Progenitor cell of endocrine pancreas (in vitro differentiated cells): Measurements from ENCODE around the gene MAPKAPK5. TPM values are rescaled to one million over a fixed set of nuclear protein-coding genes. Genes with fewer than 3 reads are reported as not detected.

Source experiments
- DNase-seq: peaks from one replicate; pipeline ENCODE4 v3.0.0; 2021; ENCODE audit warnings: low spot score; ENCODE audit not compliant: unreplicated experiment
- H3K27ac Mint-ChIP-seq: 2 replicates; pipeline ENCODE4 v1.8.0; 2021; ENCODE audit warnings: mild to moderate bottlenecking, moderate library complexity, mixed read lengths
- H3K27me3 Mint-ChIP-seq: 2 replicates; pipeline ENCODE4 v1.8.0; 2021; ENCODE audit warnings: mixed read lengths
- H3K36me3 Mint-ChIP-seq: 2 replicates; pipeline ENCODE4 v1.8.0; 2022; ENCODE audit warnings: mixed read lengths; ENCODE audit not compliant: insufficient read depth
- H3K4me1 Mint-ChIP-seq: 2 replicates; pipeline ENCODE4 v1.8.0; 2021; ENCODE audit warnings: low read depth, mixed read lengths
- H3K4me3 Mint-ChIP-seq: 2 replicates; pipeline ENCODE4 v1.8.0; 2021; ENCODE audit warnings: low read depth, mild to moderate bottlenecking, moderate library complexity, mixed read lengths
- H3K9me3 Mint-ChIP-seq: 2 replicates; pipeline ENCODE4 v1.8.0; 2021; ENCODE audit warnings: low read depth, mixed read lengths
- CTCF ChIP-seq: fragments of 200-600 bp; sonication (generic); IDR thresholded peaks from one replicate; pipeline ENCODE4 v1.5.0; 2021; ENCODE audit warnings: antibody characterized with exemption, mild to moderate bottlenecking; ENCODE audit not compliant: unreplicated experiment
- total RNA-seq: library from RNA; stranded (reverse); gene quantifications from 2 replicates; pipeline ENCODE4 v1.2.1, GENCODE V29; 2021

The MAPKAPK5 gene
- total RNA-seq, 1 donor from 2014 or later = 71.5 TPM

- Mint-ChIP-seq H3K36me3 (peaks cover 31% of the 10 kb centered on the region), H3K4me3 (no peak overlapping the region), H3K27ac (no peak overlapping the region), H3K4me1 (no peaks in the 10 kb centered on the region), H3K27me3 (no peaks in the 10 kb centered on the region), H3K9me3 (no peaks in the 10 kb centered on the region)
- no peak for TF ChIP-seq CTCF
- no peak for DNase-seq
These were observed 26.9 kb downstream of the MAPKAPK5 start for GRCh38 chr12:111868676-111869588.

GRCh38 chr12:111869671-111870070 lies 27.6 kb downstream of the MAPKAPK5 start:
- no peak for TF ChIP-seq CTCF
- no peak overlapping the region for H3K4me3 Mint-ChIP-seq
- no peaks in the 10 kb centered on the region for H3K4me1 Mint-ChIP-seq
- H3K36me3 Mint-ChIP-seq = peaks cover 31% of the 10 kb centered on the region
- no peaks in the 10 kb centered on the region for H3K27me3 Mint-ChIP-seq
- no peaks in the 10 kb centered on the region for H3K9me3 Mint-ChIP-seq
- H3K27ac Mint-ChIP-seq = no peak overlapping the region
- no peak for DNase-seq

GRCh38 chr12:111870216-111870615 lies 28.2 kb downstream of the MAPKAPK5 start:
- H3K4me1 Mint-ChIP-seq = no peaks in the 10 kb centered on the region
- no peaks in the 10 kb centered on the region for H3K27me3 Mint-ChIP-seq
- no peak for TF ChIP-seq CTCF
- DNase-seq = no peak
- H3K27ac Mint-ChIP-seq = no peak overlapping the region
- H3K9me3 Mint-ChIP-seq = no peaks in the 10 kb centered on the region
- H3K4me3 Mint-ChIP-seq = no peak overlapping the region
- peaks cover 32% of the 10 kb centered on the region for H3K36me3 Mint-ChIP-seq

GRCh38 chr12:111870706-111871105 lies 28.7 kb downstream of the MAPKAPK5 start:
- Mint-ChIP-seq H3K27ac (no peak overlapping the region), H3K36me3 (peaks cover 31% of the 10 kb centered on the region), H3K9me3 (no peaks in the 10 kb centered on the region), H3K4me1 (no peaks in the 10 kb centered on the region), H3K27me3 (no peaks in the 10 kb centered on the region), H3K4me3 (no peak overlapping the region)
- no peak for DNase-seq
- no peak for TF ChIP-seq CTCF

GRCh38 chr12:111873113-111873512 lies 31.1 kb downstream of the MAPKAPK5 start:
- Mint-ChIP-seq H3K36me3 (peaks cover 33% of the 10 kb centered on the region), H3K27me3 (no peaks in the 10 kb centered on the region), H3K27ac (no peak overlapping the region), H3K4me1 (no peaks in the 10 kb centered on the region), H3K4me3 (no peak overlapping the region), H3K9me3 (no peaks in the 10 kb centered on the region)
- no peak for TF ChIP-seq CTCF
- DNase-seq = no peak
